ENCODE results near the gene NUP153. TPM values are rescaled to one million over a fixed set of nuclear protein-coding genes. Genes with fewer than 3 reads are reported as not detected.

Gene NUP153
- total RNA-seq, 1 donor from 2014 or later, result 104 TPM

DNA sequence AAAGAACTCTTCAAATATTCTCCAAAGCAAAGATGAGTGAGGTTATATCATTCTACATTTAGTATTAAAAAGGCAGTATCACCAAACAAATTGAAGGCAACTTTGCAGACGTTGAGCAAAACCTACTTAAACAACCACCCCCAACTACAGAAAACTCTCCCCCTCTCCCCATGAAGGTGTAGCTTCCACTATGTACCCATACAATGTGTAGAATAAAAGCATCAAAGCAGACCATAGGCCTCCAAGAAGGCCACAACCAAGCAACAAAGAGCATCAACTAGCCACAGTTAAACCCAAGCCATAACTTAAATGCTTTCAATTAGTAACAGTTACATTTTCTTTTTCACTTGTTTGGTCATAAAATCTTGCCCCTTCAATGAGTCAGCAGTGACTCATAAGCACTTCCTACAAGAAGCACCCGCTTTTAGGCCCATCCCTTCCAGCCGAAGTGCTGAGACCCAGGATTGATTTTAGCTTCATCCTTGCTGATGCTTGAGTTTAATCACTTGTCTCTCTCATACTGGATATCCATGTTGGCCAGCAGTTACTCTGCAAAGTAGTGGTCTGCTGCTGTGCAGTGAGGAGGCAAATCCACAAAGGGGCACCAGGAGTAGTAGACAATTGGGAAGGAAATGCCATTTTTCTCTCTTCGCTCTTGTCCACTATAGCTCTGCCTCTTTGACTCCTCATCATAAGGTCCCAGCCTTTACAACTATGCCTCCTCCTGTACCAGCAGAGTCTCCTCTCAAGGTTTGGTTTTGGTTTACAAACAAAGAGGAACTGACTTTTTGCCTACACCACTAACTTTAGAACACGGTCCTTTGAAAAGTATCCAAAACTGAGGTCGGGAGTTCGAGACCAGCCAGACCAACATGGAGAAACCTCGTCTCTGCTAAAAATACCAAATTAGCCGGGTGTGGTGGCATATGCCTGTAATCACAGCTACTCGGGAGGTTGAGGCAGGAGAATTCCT is 8.4 kb upstream of the NUP153 start:
- intact Hi-C loops (cut with micrococcal nuclease), result loop anchor here (1.0 kb wide), 1 partner anchor 8 kb away; no protein-coding TSS in a partner anchor

DNA sequence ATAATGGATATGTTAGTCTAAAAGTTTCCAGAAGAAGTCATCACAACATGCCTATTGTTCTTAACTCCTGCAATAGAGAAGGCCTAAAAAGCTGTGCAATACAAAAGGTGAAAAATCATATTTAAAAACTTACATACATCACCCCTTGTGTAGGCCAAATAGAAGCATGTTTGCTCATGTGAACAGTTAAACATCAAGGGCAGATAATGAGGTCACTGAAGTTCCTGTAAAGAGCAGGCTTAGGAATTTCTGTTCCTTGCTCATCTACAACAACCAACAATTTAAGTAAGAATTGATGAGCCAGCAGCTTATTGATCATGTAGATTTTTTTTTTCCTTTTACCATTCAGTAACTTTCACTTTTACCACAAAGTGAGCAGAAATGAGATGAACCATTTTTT is 7.5 kb upstream of the NUP153 start:
- intact Hi-C loops (cut with micrococcal nuclease), result no loop called here

DNA sequence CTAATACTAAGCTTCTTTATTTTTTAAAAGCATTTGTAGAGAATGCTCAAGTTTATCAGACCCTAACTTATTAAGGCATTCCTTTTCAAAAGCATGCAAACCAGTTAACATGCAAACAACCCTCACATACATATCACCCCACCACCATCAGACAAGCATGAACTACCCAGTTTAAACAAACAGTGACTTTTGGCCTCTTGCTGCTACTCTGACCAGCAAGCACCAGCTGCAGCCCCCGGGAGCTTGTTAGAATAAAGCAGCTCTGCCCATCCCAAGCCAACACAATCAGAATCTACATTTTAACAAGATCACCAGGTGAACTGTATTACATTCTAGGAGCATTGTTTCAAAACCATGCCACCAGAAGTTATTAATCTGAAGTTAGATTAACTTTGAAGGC is 5.9 kb upstream of the NUP153 start:
- intact Hi-C loops (cut with micrococcal nuclease), result no loop called here

DNA sequence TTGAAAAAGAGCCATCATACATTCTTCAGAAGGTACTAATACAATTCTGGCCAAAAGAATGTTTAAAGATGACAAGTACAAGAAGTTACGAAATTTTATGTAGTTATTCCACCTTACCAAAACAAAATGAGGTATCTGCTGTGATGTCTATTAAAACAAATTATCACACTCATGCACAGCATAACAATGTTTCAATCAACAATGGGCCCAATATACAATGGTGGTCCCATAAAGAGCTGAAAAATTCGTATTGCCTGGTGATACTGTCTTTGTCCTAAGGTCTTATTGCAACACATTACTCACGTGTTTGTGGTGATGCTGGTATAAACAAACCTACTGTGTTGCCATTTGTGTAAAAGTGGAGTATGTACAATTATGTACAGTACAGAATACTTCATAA is 3.6 kb upstream of the NUP153 start:
- intact Hi-C loops (cut with micrococcal nuclease), result no loop called here

DNA sequence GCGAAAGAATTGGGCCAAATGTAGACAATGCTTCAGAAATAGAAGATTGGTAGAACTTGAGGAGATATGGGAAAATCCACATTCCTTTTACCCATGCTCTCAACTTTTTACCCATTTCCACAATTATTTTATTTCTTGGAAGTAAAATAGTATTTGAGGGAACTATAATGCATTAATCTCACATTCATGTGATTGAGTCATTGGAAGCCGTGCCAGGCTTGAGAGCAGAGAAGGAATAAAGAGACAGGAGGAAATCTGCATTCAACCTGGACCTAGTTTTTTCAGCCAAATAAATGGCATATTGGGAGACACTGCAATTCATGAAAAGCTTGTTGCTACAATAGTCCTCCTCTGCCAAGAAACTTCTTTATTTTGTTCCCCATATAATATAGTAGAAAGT is 2.8 kb upstream of the NUP153 start:
- intact Hi-C loops (cut with micrococcal nuclease), result loop anchor here (5.0 kb wide), 3 partner anchors 947 to 1577 kb away; partner anchors contain the start of gene ATXN1

DNA sequence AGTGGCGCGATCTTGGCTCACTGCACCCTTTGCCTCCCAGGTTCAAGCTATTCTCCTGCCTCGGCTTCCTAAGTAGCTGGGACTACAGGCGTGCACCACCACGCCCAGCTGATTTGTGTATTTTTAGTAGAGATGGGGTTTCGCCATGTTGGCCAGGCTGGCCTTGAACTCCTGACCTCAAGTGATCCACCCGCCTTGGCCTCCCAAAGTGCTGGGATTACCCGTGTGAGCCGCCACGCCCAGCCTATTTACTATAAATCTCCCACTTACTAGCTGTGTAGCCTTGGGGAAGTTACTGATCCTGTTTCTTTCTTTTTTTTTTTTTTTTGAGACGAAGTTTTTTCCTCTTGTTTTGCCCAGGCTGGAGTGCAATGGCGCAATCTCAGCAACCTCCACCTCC is 1.3 kb upstream of the NUP153 start:
- intact Hi-C loops (cut with micrococcal nuclease), result loop anchor here (5.0 kb wide), 3 partner anchors 946 to 1576 kb away; partner anchors contain the start of gene ATXN1

DNA sequence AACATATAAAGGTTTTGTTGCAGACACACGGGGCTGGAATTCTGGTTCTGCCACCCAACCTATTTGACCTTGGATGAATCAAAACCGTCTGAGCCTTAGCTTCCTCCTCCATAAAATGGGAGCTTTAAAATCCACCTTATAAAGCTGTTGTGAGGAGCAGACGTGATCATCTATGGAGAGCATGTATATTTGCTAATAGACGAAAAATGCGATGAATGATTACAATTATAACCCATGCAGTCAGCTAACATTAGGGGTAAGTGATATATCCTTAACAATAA is 586 bp upstream of the NUP153 start:
- intact Hi-C loops (cut with micrococcal nuclease), result loop anchor here (1.0 to 5.0 kb wide), 5 partner anchors 8 to 1575 kb away; partner anchors contain the start of gene ATXN1

DNA sequence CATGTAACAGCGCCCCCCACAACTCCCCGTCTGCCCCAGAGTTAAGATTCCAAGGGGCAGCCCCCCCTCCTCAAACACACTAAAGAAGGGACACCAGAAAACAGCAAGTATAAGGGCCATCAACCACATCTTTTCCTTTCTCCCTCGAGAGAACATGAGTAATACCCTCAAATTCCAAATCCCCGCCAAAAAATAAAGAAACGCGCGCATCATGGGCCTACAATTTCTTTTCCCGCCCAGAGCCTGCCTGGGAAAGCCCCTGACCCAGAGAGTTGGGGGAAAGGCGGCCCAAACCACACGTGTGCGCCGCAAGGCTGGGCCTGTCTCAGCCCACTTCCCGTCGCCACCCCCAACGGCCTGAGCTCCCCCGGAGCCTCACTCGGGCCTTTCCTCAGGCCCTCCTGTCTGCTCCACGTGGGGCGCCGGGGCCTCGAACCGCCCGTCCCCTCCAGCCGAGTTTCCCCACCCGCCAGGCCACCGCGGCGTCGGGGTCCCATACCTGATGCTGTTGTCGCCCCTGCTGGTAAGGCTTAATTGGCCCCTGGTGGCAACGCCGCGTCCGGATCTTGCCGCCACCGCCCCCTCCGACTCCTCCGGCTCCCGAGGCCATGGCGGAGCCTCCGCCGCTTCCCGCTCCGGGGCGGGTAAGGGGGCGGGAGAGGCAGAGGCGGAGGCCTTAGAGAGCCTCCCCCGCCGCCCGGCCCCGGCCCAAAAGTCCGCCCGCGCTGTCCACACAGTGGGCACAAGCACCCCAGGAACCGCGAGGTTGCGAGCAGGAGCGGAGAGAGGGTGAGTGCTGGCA is 746 bp downstream of the NUP153 start:
- intact Hi-C loops (cut with micrococcal nuclease), result loop anchor here (1.0 to 5.0 kb wide), 7 partner anchors 106 to 1574 kb away; partner anchors contain the start of genes ATXN1, DEK, FAM8A1 and KDM1B

DNA sequence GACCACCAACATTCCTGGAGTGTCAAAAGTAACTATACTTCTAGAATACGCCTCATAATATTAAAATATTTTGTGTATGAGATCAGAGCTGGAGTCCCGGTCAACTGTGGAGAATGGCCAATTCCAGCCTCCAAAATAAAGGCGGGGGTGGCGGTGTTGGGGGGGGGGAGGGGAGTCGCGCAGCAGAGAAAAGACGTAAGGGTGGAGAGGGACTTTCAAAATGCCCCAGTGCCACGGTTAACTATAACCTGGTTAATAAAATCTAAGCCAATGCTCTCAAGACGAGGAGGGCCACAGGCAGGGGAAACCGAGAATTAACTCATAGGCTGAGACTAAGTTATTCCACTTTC is 1.3 kb downstream of the NUP153 start:
- intact Hi-C loops (cut with micrococcal nuclease), result loop anchor here (5.0 kb wide), 3 partner anchors 943 to 1573 kb away; partner anchors contain the start of gene ATXN1

DNA sequence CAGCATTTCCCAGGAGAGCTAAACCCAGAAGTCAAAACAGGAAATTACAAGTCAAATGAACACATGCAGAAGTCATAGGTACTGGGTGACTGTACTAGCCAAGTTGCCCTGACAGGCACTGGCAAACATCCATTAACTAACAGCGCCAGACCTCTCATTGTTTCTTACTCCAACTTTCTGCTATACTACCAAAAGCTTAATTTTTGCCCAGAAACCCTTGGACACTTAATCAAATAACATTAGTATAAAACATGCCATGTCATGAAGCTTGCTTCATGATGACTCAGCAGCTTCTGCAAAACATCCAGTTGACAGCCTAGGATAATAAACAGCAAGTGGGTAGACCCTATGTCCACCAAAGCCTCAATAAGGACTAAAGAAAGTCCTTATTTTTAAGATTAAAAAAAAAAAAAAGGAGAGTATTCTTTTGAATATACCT is 3.5 kb downstream of the NUP153 start:
- intact Hi-C loops (cut with micrococcal nuclease), result loop anchor here (2.0 kb wide), 1 partner anchor 70 kb away; no protein-coding TSS in a partner anchor

DNA sequence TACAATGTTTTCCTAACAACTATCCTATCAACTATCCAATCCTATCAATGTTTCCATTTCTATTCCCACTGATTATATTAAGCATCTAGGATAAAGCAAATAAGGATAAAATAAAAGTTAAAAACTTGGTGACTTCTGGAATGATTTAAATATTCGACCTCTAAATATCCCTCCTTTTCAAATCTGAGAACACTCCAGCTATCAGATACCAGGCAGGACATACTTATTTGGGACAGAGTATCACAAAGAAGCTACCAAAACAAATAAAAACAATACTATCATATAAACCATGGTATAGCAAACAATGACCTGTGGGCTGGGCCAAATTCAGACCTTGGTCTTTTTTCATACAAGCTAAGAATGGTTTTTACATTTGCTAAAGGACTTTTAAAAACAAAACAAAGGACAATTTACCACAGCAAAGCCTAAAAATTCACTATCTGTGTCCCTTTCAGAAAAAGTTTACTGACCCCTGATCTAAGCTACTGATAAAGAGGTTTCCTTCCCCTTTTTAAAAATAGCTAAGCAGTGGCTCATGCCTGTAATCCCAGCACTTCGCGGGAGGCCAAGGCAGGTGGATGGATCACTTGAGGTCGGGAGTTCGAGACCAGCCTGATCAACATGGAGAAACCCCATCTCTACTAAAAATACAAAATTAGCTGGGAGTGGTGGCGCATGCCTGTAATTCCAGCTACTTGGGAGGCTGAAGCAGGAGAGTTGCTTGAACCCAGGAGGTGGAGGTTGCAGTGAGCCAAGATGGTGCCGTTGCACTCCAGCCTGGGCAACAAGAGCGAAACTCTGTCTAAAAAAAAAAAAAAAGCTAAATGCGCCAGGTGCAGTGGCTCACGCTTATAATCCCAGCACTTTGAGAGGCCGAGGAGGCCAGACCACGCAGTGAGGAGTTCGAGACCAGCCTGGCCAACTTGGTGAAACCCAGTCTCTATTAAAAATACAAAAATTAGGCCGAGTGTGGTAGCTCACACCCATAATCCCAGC is 6.0 kb downstream of the NUP153 start:
- intact Hi-C loops (cut with micrococcal nuclease), result loop anchor here (1.0 to 2.0 kb wide), 3 partner anchors 14 to 116 kb away; no protein-coding TSS in a partner anchor

DNA sequence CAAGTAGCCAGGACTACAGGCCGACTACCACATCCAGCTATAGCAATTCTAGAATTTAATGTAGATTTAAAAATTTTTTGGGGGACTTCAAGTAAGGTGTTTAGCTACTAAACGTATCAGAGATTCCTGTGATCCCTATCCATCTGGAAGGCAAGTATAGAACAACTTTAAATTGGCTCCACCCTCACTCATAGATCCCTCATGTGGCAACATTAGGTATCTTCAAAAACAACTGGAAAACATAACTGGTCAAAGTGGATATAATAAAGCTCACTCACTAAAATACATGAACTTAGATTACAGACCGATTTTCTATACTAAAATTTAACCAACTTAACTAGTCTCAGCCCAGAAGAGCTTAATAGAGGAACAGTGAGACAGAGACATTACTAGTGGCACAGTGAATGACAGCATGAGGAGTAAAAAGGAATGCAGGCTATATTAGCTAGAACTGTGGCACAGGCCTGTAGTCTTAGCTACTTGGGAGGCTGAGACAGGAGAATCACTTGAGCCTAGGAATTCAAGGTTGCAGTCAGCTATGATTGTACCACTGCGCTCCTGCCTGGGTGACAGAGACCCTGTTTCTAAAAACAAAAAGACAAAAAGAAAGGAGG is 14.7 kb downstream of the NUP153 start:
- intact Hi-C loops (cut with micrococcal nuclease), result loop anchor here (2.0 kb wide), 1 partner anchor 13 kb away; no protein-coding TSS in a partner anchor

DNA sequence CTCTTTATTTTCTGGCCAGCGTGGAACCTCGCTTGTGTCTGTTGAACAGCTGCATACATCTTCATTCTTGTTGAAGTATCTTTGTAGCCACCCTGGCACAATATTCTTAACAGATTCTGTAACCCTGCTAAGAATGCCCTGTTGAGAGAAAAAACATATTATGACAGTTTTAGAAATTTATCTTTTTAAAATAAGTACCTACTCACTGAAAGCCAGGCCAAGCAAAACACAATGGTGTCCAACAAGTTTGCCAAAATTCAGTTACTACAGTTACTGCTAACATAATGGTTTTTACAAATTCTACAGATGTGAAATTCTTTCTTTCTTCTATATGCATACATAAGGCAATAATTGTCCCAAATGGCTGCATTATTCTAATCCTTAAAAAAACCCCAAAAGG is 18.2 kb downstream of the NUP153 start:
- intact Hi-C loops (cut with micrococcal nuclease), result no loop called here

DNA sequence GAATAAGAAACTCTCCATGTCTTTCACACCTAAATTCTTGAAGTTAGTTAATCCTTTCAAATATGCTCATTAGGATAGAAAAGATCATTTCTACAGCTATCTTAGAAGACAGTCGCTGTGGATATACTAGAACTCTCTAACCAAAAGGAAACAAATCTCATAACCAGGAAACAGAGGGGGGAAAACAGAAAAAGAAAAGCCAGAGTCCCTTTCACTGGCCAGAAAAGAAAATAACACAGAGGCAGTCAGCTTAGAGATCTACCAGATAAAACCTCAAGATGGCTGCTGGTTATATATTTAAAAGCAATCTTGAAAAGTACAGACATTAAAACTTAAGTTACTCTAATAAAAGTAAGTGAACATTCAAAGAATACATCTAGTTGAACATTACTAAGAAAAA is 19.6 kb downstream of the NUP153 start:
- intact Hi-C loops (cut with micrococcal nuclease), result loop anchor here (2.0 kb wide), 1 partner anchor 14 kb away; no protein-coding TSS in a partner anchor

DNA sequence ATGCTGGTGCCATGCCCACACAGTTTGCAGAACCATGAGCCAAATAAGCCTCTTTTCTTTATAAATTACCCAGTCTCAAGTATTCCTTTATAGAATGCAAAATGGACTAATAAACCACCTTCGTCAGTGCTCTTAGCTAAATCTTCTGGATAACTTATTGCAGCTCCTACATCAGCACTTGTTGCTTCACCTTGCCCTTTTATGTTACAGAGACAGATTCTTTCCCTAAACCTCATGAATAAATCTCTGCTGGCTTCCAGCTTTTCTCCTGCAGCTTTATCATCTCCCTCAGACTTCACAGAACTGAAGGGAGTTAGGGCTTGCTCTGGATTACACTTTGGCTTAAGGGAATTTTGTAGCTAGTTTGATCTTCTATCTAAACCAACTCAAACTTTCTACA is 22.6 kb downstream of the NUP153 start:
- intact Hi-C loops (cut with micrococcal nuclease), result no loop called here

DNA sequence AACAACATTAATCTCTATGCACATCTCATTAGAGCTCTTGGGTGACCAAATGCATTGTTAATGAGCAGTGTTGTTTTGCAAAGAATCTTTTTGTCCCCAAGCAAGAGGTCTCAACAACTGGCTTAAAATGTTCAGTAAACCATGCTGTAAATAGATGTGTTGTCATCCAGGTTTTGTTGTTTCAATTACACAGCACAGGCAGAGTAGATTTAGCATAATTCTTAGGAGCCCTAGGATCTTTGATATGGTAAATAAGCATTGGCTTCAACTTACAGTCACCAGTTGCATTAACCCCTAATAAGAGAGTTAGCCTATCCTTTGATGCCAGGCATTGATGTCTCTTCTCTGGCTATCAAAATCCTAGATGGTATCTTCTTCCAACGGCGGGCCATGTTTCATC is 23.3 kb downstream of the NUP153 start:
- intact Hi-C loops (cut with micrococcal nuclease), result no loop called here

DNA sequence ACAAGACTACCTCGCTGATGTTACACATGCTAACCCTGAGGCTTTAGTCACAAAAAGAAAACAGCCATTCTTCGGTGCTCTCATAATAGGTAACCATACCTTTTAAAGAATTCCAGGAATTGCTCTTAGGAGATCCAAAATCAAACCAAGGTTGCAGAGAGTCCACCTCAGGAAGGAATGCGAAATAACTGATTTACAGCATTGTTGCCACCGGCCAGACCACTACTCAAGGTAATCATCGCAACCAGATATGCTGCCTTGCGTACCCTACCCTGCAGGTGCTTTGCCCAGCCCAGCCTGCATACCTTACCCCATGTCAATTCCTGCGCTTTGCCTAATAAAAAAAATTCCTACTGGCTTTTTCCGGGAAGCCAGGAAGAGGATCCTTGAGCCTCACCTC is 27.0 kb downstream of the NUP153 start:
- intact Hi-C loops (cut with micrococcal nuclease), result loop anchor here (2.0 to 10.0 kb wide), 2 partner anchors 13 to 125 kb away; no protein-coding TSS in a partner anchor

DNA sequence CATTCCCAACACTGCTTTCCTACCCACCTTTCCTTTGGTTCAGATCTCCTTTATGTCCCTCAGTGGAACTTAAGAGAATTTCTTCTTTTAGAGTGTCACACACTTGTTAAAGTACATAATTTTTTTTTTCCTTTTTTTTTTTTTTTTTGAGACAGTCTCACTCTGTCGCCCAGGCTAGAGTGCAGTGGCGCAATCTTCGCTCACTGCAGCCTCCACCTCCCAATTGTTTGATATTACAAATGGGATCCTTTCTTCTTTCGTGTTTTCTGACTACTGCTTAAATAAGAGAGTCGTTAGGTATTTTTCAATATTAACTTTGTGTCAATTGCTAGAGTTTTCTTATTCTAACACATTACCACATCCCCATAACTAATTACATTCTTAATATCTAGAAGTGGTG is 29.1 kb downstream of the NUP153 start:
- intact Hi-C loops (cut with micrococcal nuclease), result loop anchor here (2.0 to 10.0 kb wide), 2 partner anchors 15 to 127 kb away; no protein-coding TSS in a partner anchor

DNA sequence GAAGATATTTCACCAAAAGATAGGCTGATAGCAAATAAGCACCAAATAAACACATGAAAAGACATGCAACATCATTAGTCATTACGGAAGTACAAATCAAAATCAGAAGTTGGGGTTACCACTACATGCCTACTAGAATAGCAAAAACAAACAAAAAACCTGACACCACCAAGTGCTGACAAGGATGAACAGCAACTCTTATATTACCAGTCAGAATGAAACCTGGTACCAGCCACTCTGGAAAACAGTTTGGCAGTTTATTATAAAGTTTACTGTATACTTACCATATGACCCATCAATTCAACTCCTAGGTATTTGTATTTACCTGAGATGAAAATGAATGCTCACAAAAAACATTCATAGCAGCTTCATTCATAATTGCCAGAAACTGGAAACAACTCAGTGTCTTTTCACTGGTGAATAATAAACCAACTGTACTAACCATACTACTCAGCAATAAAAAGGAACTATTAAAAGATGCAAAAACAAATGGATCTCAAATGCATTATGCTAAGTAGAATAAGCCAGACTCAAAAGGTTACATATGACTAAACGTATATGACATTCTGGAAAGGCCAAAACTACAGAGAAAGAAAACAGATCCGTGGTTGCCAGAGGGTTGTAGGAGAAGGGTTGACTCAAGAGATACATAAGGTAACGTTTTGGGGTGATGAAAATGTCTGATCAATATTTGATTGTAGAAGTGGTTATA is 33.0 kb downstream of the NUP153 start:
- intact Hi-C loops (cut with micrococcal nuclease), result loop anchor here (1.0 to 10.0 kb wide), 2 partner anchors 9 to 131 kb away; no protein-coding TSS in a partner anchor

All from T-helper 1 cell treated with Interleukin-12 subunit alpha and Interleukin-12 subunit beta and Interleukin-4 antibody, amounts not matched to agents 30 ng/mL and 1 ng/mL, for 36 hours (primary cell).